Measurements from ENCODE around the gene ANO10.
"Not testable (repeated sequence)": the region's sequence is repeated elsewhere in the genome, so short reads cannot be mapped to it uniquely, and the experiment has no call there.

The ANO10 gene

DNA sequence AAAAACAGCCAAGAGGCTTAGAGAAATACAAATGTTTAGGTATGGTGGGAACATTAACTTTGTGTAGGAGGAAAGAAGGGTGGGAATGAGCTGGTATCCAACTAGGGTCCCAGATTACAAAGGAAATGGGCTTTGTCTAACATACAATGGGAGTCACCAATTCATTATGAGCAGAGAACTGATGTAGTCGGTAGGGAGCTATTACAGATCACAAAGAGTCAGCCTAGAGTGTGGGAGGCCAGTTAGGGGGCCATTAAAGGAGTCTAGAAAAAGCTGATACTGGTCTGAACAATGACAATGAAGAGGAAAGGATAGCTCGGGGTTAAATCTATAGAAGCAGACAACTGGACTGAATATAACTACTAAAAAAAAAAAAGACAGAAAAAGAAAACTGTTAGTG is 15.5 kb downstream of the ANO10 start:
- H3K9me3 ChIP-seq (ENCODE audit: control insufficient read depth, low read length): no peaks in the 10 kb centered on the region
- H3K27ac ChIP-seq (ENCODE audit: low read depth, low read length, severe bottlenecking): no peak overlapping the region

DNA sequence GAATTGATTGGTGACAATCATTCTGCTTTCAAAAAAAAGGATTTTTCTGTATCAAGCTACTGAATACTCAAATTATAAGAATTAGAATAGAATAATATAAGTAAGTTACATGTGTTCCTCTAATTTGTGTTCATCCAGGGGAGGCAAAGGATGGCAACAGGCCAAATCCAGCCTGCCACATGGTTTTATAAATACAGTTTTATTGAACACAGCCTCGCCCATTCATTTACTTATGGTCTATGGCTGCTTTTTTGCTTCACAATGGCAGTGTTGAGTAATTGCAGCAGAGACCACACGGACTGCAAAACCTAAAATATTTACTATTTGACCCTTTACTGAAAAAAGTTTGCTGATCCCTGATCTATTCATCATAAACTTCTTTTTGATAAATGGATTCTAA is 21.9 kb downstream of the ANO10 start:
- H3K4me3 ChIP-seq (ENCODE audit: extremely low read depth, insufficient read depth, low read length, poor library complexity, severe bottlenecking); H3K27ac ChIP-seq (ENCODE audit: low read depth, low read length, severe bottlenecking); H3K9me3 ChIP-seq (ENCODE audit: control insufficient read depth, low read length); H3K4me1 ChIP-seq (ENCODE audit: control insufficient read depth, insufficient read depth, low read length, poor library complexity, severe bottlenecking): not testable (repeated sequence)
- H3K36me3 ChIP-seq (ENCODE audit: control insufficient read depth, insufficient read depth, low read length): peaks cover 19% of the 10 kb centered on the region
- WGBS, 2 experiments (ENCODE audit: insufficient coverage in 2 of 2): 100% methylated on average over 1 of the region's 2 CpGs; no CpG with 5 or more reads in 1 of the 2 experiments

More for the DNA sequence above, 15.5 kb downstream of the ANO10 start:
- Histone ChIP-seq H3K4me1 (ENCODE audit: control insufficient read depth, insufficient read depth, low read length, poor library complexity, severe bottlenecking) (no peaks in the 10 kb centered on the region), H3K4me3 (ENCODE audit: extremely low read depth, insufficient read depth, low read length, poor library complexity, severe bottlenecking) (no peak overlapping the region), H3K36me3 (ENCODE audit: control insufficient read depth, insufficient read depth, low read length) (peaks cover 9% of the 10 kb centered on the region)
- WGBS, 2 experiments (ENCODE audit: insufficient coverage in 2 of 2): 43% methylated on average over 1 of the region's 2 CpGs; no CpG with 5 or more reads in 1 of the 2 experiments

DNA sequence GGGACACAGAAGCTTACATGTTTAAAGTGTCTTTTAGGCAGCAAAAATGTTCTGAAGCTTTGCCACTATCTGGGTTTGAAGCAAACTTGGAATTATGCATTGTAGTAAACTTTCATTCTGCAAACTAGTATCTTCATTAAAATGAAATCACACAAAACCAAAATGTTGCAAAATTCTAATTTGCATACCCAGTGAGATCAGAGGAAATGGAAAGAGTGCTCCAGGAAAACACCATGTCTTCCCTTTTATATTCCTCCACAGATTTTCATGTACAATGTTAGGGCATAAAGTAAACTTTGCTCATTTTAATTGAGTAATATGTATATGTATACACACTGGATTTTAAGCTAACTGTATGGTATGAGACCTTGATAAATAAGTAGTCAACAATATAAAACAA is 23.9 kb downstream of the ANO10 start:
- Histone ChIP-seq H3K4me1 (ENCODE audit: control insufficient read depth, insufficient read depth, low read length, poor library complexity, severe bottlenecking) (no peaks in the 10 kb centered on the region), H3K4me3 (ENCODE audit: extremely low read depth, insufficient read depth, low read length, poor library complexity, severe bottlenecking) (no peak overlapping the region), H3K27ac (ENCODE audit: low read depth, low read length, severe bottlenecking) (no peak overlapping the region), H3K36me3 (ENCODE audit: control insufficient read depth, insufficient read depth, low read length) (peaks cover 14% of the 10 kb centered on the region), H3K9me3 (ENCODE audit: control insufficient read depth, low read length) (no peaks in the 10 kb centered on the region)

DNA sequence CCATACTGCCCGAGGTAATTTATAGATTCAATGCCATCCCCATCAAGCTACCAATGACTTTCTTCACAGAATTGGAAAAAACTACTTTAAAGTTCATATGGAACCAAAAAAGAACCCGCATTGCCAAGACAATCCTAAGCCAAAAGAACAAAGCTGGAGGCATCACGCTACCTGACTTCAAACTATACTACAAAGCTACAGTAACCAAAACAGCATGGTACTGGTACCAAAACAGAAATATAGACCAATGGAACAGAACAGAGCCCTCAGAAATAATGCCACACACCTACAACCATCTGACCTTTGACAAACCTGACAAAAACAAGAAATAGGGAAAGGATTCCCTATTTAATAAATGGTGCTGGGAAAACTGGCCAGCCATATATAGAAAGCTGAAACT is 25.6 kb downstream of the ANO10 start:
- peaks cover 15% of the 10 kb centered on the region for H3K36me3 ChIP-seq (ENCODE audit: control insufficient read depth, insufficient read depth, low read length)
- H3K9me3 ChIP-seq (ENCODE audit: control insufficient read depth, low read length); H3K4me1 ChIP-seq (ENCODE audit: control insufficient read depth, insufficient read depth, low read length, poor library complexity, severe bottlenecking); H3K27ac ChIP-seq (ENCODE audit: low read depth, low read length, severe bottlenecking); H3K4me3 ChIP-seq (ENCODE audit: extremely low read depth, insufficient read depth, low read length, poor library complexity, severe bottlenecking): not testable (repeated sequence)
- WGBS, 2 experiments (ENCODE audit: insufficient coverage in 2 of 2): no CpG with 5 or more reads among the region's 3 CpGs

DNA sequence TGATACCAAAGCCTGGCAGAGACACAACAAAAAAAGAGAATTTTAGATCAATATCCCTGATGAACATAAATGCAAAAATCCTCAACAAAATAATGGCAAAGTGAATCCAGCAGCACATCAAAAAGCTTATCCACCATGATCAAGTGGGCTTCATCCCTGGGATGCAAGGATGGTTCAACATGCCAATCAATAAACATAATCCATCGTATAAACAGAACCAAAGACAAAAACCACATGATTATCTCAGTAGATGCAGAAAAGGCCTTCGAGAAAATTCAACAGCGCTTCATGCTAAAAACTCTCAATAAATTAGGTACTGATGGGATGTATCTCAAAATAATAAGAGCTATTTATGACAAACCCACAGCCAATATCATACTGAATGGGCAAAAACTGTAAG is 26.5 kb downstream of the ANO10 start:
- H3K4me3 ChIP-seq (ENCODE audit: extremely low read depth, insufficient read depth, low read length, poor library complexity, severe bottlenecking); H3K27ac ChIP-seq (ENCODE audit: low read depth, low read length, severe bottlenecking); H3K4me1 ChIP-seq (ENCODE audit: control insufficient read depth, insufficient read depth, low read length, poor library complexity, severe bottlenecking): not testable (repeated sequence)
- peaks cover 24% of the 10 kb centered on the region for H3K36me3 ChIP-seq (ENCODE audit: control insufficient read depth, insufficient read depth, low read length)
- WGBS, 2 experiments (ENCODE audit: insufficient coverage in 2 of 2): 83% methylated on average over 1 of the region's 3 CpGs; no CpG with 5 or more reads in 1 of the 2 experiments
- H3K9me3 ChIP-seq (ENCODE audit: control insufficient read depth, low read length): peaks cover 11% of the 10 kb centered on the region

DNA sequence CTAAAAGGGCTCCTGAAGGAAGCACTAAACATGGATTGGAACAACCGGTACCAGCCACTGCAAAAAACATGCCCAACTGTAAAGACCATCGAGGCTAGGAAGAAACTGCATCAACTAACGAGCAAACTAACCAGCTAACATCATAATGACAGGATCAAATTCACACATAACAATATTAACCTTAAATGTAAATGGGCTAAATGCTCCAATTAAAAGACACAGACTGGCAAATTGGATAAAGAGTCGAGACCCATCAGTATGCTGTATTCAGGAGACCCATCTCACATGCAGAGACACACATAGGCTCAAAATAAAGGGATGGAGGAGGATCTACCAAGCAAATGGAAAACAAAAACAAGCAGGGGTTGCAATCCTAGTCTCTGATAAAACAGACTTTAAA is 28.2 kb downstream of the ANO10 start:
- peaks cover 11% of the 10 kb centered on the region for H3K9me3 ChIP-seq (ENCODE audit: control insufficient read depth, low read length)
- peaks cover 22% of the 10 kb centered on the region for H3K36me3 ChIP-seq (ENCODE audit: control insufficient read depth, insufficient read depth, low read length)
- 86% methylated on average over 1 of the region's 4 CpGs; no CpG with 5 or more reads in 1 of the 2 experiments for WGBS, 2 experiments (ENCODE audit: insufficient coverage in 2 of 2)
- H3K4me1 ChIP-seq (ENCODE audit: control insufficient read depth, insufficient read depth, low read length, poor library complexity, severe bottlenecking); H3K4me3 ChIP-seq (ENCODE audit: extremely low read depth, insufficient read depth, low read length, poor library complexity, severe bottlenecking); H3K27ac ChIP-seq (ENCODE audit: low read depth, low read length, severe bottlenecking): not testable (repeated sequence)

DNA sequence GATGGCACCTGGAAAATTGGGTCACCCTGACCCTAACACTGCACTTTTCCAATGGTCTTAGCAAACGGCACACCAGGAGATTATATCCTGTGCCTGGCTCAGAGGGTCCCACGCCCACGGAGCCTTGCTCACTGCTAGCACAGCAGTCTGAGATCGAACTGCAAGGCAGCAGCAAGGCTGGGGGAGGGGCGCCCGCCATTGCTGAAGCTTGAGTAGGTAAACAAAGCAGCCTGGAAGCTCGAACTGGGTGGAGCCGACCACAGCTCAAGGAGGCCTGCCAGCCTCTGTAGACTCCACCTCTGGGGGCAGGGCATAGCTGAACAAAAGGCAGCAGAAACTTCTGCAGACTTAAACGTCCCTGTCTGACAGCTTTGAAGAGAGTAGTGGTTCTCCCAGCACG is 29.9 kb downstream of the ANO10 start:
- H3K9me3 ChIP-seq (ENCODE audit: control insufficient read depth, low read length): peaks cover 11% of the 10 kb centered on the region
- not testable (repeated sequence) for H3K27ac ChIP-seq (ENCODE audit: low read depth, low read length, severe bottlenecking); H3K4me3 ChIP-seq (ENCODE audit: extremely low read depth, insufficient read depth, low read length, poor library complexity, severe bottlenecking); H3K4me1 ChIP-seq (ENCODE audit: control insufficient read depth, insufficient read depth, low read length, poor library complexity, severe bottlenecking)
- 89 to 96% methylated on average over 5 to 8 of the region's 10 CpGs for WGBS, 2 experiments (ENCODE audit: insufficient coverage in 2 of 2)
- H3K36me3 ChIP-seq (ENCODE audit: control insufficient read depth, insufficient read depth, low read length): peaks cover 14% of the 10 kb centered on the region

DNA sequence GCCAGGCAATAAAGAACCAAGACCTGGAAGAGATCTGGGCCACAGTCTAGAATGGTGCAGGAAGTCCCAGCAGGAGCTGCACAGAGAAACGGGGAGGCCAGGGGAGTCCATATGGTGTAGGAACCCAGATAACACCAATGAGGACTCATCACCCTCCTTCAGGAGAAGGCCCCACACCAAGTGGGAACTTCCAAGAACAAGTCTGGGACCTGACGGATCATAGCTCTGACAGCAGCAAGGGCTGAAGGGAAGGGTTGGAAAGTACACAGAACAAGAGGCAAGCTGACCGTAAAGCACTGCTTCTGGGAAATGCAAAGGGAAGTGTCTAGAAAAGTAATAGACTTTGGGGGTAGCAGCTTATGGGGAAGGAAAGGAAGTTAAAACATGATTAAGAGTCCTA is 34.5 kb downstream of the ANO10 start:
- Histone ChIP-seq H3K4me1 (ENCODE audit: control insufficient read depth, insufficient read depth, low read length, poor library complexity, severe bottlenecking) (no peaks in the 10 kb centered on the region), H3K9me3 (ENCODE audit: control insufficient read depth, low read length) (peaks cover 9% of the 10 kb centered on the region), H3K27ac (ENCODE audit: low read depth, low read length, severe bottlenecking) (no peak overlapping the region), H3K4me3 (ENCODE audit: extremely low read depth, insufficient read depth, low read length, poor library complexity, severe bottlenecking) (no peak overlapping the region), H3K36me3 (ENCODE audit: control insufficient read depth, insufficient read depth, low read length) (peaks cover 14% of the 10 kb centered on the region)
- 89 to 92% methylated on average over 2 of the region's 3 CpGs for WGBS, 2 experiments (ENCODE audit: insufficient coverage in 2 of 2)

DNA sequence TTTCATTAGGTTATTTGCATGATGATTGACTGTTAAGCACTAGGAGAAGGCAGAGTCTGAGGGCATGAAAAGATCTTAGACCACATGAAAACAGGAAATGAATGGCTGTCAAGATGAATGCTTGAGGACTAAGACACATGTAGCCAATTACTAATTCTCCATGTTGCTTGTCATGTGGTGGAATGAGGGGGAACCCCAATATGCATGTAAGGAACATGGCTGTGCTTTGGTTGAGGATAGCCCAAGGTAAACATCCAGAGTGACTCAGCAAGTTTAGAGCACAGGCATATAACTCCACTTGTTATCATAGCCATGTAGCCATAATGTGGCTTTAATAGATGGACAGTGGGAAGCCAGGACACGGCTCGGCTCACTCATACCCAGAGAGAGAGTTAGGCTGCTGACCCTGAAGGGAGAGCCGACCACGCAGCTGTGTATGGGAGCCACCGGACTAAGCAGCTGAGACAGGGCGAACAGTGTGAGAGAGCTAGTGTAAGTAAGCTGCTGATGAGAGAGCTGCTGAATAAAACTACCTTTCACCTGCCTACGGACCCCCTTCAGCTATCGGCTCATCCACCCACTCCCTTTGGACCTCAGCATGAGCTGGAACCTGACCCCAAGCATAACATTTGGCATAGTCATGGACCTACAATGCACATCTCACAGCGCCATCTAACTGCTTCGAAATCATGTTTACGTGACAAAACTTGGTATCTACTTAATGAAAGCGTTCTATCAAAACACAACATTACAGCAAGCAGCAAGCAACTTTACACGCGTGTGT is 37.6 kb downstream of the ANO10 start:
- 95 to 97% methylated on average over 8 to 11 of the region's 14 CpGs for WGBS, 2 experiments (ENCODE audit: insufficient coverage in 2 of 2)

DNA sequence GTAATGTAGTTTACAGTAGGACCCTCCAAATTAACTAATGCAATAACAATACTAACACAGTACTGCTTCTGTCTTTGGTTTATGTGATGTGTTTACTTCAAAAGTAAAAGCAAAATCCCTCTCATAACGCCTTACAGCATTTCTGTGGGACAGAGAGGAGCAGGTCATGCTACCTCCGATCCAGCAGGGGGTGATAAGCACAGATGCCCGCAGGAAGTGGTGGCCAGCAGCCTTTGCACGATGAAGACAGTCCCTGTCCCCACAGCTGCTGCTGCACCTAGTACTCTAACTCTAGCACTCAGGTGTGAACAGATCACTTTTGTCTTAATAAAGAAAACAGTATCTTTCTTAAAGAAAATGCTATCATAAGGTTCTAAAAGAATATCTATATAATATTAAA is 38.3 kb downstream of the ANO10 start:
- no peak overlapping the region for H3K4me3 ChIP-seq (ENCODE audit: extremely low read depth, insufficient read depth, low read length, poor library complexity, severe bottlenecking)
- WGBS, 2 experiments (ENCODE audit: insufficient coverage in 2 of 2): 92% methylated on average over 4 of the region's 4 CpGs; no CpG with 5 or more reads in 1 of the 2 experiments
- H3K4me1 ChIP-seq (ENCODE audit: control insufficient read depth, insufficient read depth, low read length, poor library complexity, severe bottlenecking): no peaks in the 10 kb centered on the region
- H3K9me3 ChIP-seq (ENCODE audit: control insufficient read depth, low read length): no peaks in the 10 kb centered on the region
- H3K36me3 ChIP-seq (ENCODE audit: control insufficient read depth, insufficient read depth, low read length): peaks cover 5% of the 10 kb centered on the region
- no peak overlapping the region for H3K27ac ChIP-seq (ENCODE audit: low read depth, low read length, severe bottlenecking)

More for the DNA sequence above, 37.6 kb downstream of the ANO10 start:
- Histone ChIP-seq H3K9me3 (ENCODE audit: control insufficient read depth, low read length) (no peaks in the 10 kb centered on the region), H3K36me3 (ENCODE audit: control insufficient read depth, insufficient read depth, low read length) (peaks cover 5% of the 10 kb centered on the region), H3K27ac (ENCODE audit: low read depth, low read length, severe bottlenecking) (no peak overlapping the region), H3K4me3 (ENCODE audit: extremely low read depth, insufficient read depth, low read length, poor library complexity, severe bottlenecking) (no peak overlapping the region), H3K4me1 (ENCODE audit: control insufficient read depth, insufficient read depth, low read length, poor library complexity, severe bottlenecking) (no peaks in the 10 kb centered on the region)

DNA sequence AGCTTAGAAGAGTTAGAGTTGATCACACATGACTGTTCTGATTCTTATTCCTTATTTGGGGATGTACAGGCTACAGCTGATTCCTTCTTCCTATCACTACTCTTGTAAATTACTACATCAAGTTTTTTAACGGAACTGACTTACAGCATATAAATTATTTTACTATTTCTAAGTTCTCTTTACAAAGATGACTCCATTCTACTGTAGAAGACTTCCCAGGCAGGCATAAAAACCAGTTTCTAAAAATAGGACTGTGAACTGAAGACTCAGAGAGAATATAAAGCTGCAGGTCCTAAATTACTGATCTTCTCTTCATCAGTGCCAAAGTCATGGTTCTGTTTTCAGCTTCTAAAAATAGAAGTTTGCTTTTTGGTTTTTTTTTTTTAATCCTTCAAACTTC is 38.9 kb downstream of the ANO10 start:
- no CpG with 5 or more reads among the region's 1 CpG for WGBS, 2 experiments (ENCODE audit: insufficient coverage in 2 of 2)
- Histone ChIP-seq H3K4me1 (ENCODE audit: control insufficient read depth, insufficient read depth, low read length, poor library complexity, severe bottlenecking) (no peaks in the 10 kb centered on the region), H3K9me3 (ENCODE audit: control insufficient read depth, low read length) (no peaks in the 10 kb centered on the region), H3K4me3 (ENCODE audit: extremely low read depth, insufficient read depth, low read length, poor library complexity, severe bottlenecking) (no peak overlapping the region), H3K36me3 (ENCODE audit: control insufficient read depth, insufficient read depth, low read length) (peaks cover 5% of the 10 kb centered on the region), H3K27ac (ENCODE audit: low read depth, low read length, severe bottlenecking) (no peak overlapping the region)

Data from mesodermal cell (in vitro differentiated cells).